GM21360 (cell line): ENCODE results near the gene XCL1.
"Not testable (repeated sequence)": the region's sequence is repeated elsewhere in the genome, so short reads cannot be mapped to it uniquely, and the experiment has no call there.

ENCODE experiments used
- ATAC-seq: cut with Tn5 transposase; IDR thresholded peaks from one replicate; pipeline ENCODE4 v1.9.1; 2021; ENCODE audit warnings: mild to moderate bottlenecking, moderate library complexity; ENCODE audit not compliant: unreplicated experiment

XCL1 gene, protein sequence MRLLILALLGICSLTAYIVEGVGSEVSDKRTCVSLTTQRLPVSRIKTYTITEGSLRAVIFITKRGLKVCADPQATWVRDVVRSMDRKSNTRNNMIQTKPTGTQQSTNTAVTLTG

GRCh38 chr1:168576245-168576688 is at the start of gene XCL1:
Gene XCL1, plus strand, starts transcription at chr1:168576605. Its CDS starts 33 bp downstream, at chr1:168576638.
- ATAC-seq: not testable (repeated sequence)

DNA sequence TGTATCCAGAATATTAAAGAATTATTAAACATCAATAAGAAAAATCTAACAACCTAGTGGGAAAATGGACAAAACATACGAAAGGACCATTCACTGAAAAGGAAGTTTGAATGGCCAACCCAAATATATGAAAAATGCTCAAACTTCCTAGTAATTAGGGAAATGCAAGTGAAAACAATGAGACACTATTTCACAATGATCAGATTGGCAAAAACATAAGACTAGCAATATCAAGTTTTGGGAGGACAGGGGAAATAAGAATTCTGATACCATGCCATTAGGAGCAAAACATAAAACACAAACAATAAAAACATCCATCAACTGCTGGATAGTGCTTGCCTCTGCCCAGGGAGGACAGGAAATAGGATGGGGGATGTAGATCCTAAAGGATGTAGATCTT is 46.9 kb upstream of the XCL1 start:
- no peak for ATAC-seq

GRCh38 chr1:168531615-168532345 is 44.6 kb upstream of the XCL1 start:
- ATAC-seq: no peak

DNA sequence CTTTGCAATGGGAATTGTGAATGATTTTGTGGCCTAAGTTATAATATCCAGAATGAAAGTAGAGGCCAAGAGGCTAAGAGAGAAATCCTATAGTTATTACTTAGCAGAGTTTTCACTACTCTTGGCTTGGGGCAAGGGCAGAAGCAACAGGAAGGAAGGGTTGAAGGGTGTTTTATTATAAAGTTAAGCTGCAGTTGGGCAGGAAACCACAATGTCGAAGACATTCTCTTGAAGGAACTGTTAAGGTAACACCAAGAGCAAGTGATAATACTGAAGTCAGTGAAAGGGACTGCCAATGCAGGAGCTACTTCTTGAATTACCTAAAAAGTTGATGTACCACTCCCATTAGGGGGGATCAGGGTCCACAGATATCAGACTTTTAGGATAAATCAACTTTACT is 40.9 kb upstream of the XCL1 start:
- no peak for ATAC-seq

DNA sequence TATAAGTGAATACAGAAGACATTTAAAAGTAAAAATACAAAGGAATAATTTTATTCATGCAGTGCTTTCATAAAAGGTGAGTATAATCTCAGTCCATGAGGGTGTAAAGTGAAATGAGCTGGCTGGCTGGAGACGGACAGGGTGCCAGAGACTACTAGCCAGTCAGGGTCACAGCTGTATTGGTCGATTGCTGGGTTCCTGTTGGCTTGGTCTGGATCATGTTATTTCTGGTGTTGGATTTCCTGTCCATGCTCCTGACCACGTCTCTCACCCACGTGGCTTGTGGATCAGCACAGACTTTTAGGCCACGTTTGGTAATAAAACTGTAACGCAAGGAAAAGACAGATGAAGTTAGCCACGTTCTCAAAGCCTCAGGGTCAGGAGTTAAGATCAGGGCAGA is 35.6 kb upstream of the XCL1 start:
- ATAC-seq: not testable (repeated sequence)

- not testable (repeated sequence) for ATAC-seq
Measured at GRCh38 chr1:168542978-168543377, 33.4 kb upstream of the XCL1 start.

- not testable (repeated sequence) for ATAC-seq
Measured at GRCh38 chr1:168543840-168544498, 32.4 kb upstream of the XCL1 start, which contains the start of gene XCL2. Gene XCL2, minus strand, starts transcription at chr1:168543997. Its CDS starts 33 bp downstream, at chr1:168543964.

- not testable (repeated sequence) for ATAC-seq
Measured at GRCh38 chr1:168545678-168546552, 30.5 kb upstream of the XCL1 start.

DNA sequence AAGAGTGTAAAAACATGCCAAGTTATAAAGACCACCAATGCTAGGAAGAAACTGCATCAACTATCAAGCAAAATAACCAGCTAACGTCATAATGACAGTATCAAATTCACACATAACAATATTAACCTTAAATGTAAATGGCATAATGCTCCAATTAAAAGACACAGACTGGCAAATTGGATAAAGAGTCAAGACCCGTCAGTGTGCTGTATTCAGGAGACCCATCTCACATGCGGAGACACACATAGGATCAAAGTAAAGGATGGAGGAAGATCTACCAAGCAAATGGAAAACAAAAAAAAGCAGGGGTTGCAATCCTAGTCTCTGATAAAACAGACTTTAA is 29.9 kb upstream of the XCL1 start:
- not testable (repeated sequence) for ATAC-seq

DNA sequence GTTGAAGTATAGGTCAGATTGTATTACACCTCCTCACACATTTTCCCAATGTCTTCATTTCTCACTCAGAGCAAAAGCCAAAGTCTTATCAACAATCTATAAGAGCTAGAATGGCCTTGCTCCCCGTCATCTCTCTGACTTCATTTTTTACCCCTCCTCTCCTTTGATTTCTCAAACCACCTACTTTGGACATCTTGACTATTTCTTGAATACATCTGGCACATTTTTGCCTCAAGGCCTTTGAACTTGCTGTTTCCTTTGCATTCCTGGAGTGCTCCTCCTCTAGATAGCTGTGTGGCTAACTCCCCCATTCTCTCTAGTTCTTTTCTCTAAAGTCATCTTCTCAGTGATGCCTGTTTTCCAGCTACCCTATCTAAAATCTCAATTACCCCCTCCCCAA is 25.4 kb upstream of the XCL1 start:
- ATAC-seq: no peak

- no peak for ATAC-seq
Measured at GRCh38 chr1:168551688-168552087, 24.7 kb upstream of the XCL1 start.

DNA sequence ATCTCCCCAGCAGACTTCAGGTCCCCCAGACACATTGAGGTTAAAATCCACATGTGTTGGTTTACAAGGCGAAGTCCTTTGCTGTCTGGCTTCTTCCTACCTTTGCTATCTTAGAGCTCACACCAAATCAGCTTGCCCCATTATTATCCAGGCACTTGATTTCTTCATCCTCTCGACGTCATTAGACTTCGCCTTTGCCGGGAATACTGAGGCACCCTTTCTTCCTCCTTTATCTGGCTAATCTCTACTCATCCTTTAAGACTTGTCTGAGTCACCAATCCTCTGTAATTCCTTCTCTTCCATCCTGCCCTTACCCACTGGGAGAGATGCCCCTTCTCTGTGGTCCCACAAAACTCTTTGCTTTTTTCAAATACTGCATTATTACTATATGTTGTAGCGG is 23.4 kb upstream of the XCL1 start:
- no peak for ATAC-seq

DNA sequence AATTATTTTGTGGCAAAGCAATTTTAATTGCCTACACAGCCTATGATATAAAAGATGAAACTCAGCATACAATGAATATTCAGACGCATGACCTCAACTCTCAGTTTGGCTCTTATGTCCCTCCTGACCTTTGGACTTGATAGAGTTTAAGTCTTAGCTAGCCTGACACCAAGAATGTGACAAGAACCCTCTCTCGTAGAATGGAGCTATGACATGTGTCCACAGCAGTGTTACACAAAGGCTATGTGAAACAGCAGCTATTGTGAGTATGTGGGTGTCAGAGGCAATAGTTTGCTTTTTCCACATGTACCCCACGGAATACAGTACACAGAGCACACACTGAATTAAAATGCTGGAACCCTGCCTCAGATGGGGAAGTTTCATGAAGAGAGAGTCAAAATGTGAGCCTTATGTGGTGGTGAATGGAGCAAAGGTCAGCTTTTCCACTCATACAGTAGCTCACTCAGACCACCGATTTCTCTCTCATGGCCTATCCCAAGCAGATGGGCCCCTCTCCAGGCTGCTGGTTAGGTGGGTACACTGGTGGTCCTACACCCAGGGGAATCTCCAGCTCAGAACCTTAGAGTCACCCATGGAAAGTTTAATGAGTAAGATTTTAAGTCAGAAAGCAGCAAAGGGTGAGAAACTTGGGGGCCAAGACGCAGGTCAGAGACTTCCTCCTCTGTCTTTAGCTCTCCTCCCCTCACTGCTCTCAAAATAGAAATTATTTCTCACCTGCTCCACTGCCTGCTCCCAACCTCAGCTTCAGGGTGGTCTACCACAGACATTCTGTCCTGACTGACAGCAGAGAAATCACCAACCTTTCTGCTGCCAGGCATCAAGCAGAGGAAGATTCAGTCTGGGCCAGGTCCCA is 22.5 kb upstream of the XCL1 start:
- no peak for ATAC-seq

- no peak for ATAC-seq
Measured at GRCh38 chr1:168554603-168555483, 21.6 kb upstream of the XCL1 start.

GRCh38 chr1:168555508-168556046 is 20.8 kb upstream of the XCL1 start:
- no peak for ATAC-seq

DNA sequence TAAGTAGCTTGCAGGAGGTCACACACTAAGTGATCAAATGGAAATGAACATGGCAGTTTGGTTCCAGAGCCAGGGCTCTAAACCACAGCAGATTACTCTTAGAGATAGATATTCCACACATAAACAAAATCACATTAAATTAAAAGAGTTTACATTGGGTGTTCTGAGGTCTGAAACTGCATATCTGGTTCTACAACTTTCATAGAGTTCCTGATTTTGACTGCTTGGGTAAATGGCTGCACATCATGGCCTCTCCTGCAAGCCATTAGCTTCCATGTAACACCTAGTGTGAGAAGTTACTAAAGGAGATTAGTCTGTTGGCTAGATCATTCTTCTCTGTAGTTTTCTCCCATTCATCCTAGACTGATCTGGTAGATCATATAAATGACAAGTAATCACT is 19.8 kb upstream of the XCL1 start:
- no peak for ATAC-seq

GRCh38 chr1:168560370-168560769 is 16.0 kb upstream of the XCL1 start:
- no peak for ATAC-seq

GRCh38 chr1:168561989-168562388 is 14.4 kb upstream of the XCL1 start:
- no peak for ATAC-seq

- ATAC-seq: no peak
Measured at GRCh38 chr1:168565825-168566224, 10.6 kb upstream of the XCL1 start.
